G401.6 (cell line): ENCODE data around the gene GABRG2.
"Not testable (repeated sequence)": the region's sequence is repeated elsewhere in the genome, so short reads cannot be mapped to it uniquely, and the experiment has no call there.

Experiments
- FAIRE-seq: peaks from 2 replicates; lab custom pipeline; 2012; peaks lifted over from hg19 to GRCh38; lab: Jason Lieb, UNC

GABRG2 gene

DNA sequence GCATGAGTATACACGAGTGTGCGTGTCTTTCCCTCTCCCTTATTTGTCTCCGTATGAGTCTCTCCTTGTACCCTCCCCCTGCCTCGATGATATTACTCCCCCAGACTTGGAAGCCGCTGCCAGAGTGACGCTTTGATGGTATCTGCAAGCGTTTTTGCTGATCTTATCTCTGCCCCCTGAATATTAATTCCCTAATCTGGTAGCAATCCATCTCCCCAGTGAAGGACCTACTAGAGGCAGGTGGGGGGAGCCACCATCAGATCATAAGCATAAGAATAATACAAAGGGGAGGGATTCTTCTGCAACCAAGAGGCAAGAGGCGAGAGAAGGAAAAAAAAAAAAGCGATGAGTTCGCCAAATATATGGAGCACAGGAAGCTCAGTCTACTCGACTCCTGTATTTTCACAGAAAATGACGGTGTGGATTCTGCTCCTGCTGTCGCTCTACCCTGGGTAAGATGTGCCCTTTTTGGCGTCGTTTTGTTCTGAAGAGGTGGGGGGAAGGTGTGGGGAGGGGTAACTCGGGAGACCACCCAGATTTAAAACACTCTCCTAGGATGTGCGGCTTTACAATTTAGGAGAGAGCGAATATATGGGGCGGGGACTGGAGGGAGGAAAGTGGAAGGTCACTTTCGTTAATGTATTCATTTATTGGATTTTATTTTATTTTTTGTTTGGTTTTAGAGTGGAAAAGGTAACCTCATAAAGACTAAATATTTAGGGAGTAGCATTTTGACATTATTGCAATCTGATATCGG lies at the start of gene GABRG2:
Gene GABRG2 (plus strand): TSS at position 119 of the 757 bp plus-strand sequence. CDS start 227 bp downstream, at position 346.
- FAIRE-seq = no peak

DNA sequence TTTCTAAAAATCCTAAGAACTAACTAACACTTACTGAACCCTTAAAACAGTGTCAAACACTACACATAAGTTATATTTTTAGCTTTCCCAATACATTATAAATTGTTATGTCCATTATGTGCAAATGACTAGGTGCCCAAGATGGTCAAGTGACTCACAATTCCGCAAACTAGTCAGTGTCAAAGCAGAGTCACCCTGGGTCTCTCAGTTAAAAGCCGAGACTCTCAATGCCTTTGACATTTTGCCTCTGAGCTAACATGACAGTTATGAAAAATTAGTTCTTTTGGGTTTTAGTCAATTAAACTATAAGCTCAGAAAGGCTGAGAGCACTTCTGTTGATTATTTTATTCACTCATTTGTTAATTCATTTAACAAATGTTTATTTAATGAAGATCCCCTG lies 42.3 kb upstream of the GABRG2 start:
- FAIRE-seq = no peak

DNA sequence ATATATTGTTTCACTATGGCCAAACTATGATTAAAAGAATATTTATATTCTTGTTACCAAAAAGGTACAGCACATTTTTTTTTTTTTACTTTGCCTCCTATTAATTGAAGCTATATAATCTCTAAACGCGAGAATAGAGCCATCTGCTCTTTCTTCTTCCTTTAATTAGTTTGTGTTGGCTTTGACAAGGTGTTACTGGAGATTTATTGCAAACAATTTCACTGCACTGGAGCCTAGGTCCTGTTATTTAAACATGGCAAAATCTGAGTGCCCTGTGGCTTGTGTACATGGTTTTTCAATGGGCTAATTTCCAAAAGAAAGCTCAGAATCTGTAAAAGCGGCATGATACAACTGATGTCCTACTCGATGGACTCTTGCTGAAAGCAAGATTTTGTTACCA lies 40.8 kb upstream of the GABRG2 start:
- no peak for FAIRE-seq

DNA sequence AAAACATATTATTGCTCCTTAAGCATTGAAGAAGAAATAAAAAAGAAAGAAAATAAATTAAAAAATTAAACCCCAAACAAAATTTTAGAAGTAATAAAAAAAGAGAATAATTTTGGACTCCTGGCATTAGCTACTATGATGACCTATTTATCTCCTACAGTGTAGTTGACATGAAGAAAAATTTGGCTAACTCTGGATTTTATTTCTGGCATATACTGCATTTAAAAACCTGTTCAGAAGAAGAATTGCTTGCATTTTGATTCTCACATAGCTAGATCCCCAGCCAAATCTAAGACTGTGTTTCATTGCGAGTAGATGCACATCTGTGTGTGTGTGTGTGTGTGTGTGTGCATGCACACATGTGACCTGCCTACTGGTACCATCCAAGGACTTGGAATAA lies 30.1 kb upstream of the GABRG2 start:
- no peak for FAIRE-seq

DNA sequence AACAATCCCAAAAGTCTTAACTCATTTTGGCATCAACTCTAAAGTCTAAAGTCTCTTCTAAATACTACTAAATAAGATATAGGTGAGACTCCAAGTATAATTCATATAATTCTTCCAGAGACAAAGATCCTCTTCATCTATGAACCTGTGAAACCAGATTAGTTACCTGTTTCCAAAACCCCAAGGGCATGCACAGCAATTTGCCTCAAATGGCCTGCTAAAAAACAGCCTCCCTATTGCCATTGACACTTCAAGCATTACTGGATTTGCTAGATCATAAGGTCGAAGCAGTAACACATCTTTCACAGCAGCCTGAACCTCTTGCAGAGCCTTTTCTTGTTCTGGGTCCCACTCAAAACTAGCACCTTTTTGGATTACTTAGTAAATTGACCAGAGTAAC lies 20.3 kb upstream of the GABRG2 start:
- FAIRE-seq = no peak

DNA sequence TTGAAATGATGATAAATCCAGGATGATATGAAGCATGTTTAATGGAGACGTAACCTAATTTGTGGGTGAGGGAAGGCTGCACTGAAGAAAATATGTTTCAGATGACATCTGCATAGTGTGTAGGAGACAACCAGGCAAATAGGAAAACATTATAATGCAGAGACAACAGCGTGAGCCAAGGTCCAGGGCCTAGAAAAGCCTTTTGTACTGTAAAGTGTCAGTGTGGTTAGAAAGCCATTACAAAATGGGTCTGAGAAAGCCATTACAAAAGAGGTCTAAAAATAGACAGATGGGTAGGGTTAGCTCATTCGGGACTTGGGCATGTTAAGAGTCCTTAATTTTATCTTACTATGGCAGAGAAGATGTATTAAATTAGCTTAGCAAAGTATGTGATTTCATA lies 14.9 kb upstream of the GABRG2 start:
- no peak for FAIRE-seq

DNA sequence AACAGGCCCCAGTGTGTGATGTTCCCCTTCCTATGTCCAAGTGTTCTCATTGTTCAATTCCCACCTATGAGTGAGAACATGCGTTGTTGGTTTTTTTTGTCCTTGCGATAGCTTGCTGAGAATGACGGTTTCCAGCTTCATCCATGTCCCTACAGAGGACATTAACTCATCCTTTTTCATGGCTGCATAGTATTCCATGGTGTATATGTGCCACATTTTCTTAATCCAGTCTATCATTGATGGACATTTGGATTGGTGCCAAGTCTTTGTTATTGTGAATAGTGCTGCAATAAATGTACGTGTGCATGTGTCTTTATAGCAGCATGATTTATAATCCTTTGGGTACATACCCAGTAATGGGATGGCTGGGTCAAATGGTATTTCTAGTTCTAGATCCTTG lies 12.5 kb upstream of the GABRG2 start:
- not testable (repeated sequence) for FAIRE-seq

DNA sequence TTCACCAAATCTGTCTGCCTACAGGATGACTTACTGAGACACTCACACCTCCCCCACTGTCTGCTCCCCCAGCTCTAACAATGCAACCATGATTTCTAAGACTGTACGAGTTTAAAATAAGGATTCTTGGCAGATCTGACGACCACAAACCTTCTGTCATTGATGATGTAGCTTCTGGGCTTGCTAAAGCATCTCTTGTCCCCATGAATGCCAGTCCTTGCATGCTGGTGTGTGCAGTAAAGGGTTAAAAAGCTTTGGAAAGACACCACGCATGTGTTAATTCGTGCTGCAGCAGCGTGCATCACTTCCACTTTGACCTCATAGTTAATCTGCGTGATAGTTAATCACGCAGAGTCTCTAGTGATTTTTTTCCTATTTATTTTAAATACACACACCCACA lies 411 bp upstream of the GABRG2 start:
- FAIRE-seq = no peak

DNA sequence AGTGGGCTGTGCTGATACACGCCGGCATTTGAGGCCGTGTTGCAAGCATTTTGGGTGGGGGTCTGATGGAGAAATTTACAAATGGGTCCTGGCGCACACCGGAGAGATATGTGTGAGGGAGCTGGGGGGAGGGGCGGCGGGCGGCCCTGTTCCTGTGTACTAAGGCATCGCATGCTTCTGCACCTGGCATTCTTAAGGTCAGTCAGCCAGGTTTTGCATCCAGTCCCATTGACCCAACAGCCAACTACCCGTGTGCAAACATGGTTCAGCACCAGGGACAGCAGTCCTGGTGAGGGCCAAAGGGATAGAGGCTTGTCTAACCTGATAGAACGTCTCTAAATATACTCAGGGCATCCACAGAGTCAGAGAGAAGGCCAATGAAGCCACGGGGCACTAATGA lies 839 bp downstream of the GABRG2 start:
- FAIRE-seq = no peak

DNA sequence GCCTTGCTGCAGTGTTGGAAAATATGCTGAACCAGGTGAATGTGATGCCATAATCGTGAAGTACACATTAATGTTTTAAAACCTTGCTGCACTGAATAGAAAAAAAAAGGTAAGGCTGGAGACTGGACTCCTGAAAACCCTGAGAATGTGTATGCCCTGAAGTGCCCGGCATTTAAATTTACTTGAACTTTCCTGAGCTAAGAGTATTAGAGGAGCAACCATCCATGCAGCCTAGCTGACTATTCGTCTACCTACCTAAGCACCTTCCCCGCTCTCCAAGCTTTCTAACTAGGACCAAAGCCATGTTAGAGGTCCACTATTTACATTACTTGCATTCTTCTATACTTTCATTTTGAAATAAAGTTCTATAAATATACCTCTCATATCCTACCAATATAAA lies 1.4 kb downstream of the GABRG2 start:
- no peak for FAIRE-seq

DNA sequence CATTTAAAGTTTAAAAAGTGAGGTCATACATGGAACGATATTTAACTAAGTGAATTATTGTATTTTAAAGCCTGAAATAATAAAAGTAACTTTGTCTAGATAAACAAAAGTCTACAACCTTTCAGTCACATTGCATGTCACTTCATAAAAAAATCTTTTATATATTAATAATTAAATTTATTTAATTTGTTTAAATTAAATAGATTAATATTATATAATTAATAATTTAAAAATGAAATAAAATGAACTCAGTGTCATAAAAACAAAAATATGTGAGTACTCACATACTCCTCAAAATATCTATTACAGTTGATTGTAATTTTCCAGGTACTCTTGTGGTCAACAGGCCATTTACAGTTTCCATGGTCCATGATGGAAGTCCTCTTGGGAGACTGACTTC lies 11.2 kb downstream of the GABRG2 start:
- peak; percentile 76 for FAIRE-seq

DNA sequence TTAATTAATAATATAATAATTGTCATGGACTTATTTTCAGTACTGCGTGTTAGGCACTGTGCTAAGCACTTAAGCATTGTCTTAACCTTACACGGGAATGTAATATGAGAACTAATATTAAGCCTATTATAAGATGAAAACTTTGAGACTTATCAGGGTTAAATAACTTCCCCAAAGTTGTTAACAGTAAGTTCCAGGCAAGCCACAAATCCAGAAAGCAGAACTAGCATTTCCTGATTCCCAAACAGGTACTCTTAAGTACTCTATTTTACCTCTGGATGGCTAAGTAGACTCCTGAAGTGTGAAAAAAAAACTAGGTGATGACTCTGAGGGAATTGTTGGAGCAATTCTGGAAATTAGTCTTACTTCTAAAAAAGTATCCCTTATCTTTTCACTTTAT lies 23.8 kb downstream of the GABRG2 start:
- FAIRE-seq = no peak

DNA sequence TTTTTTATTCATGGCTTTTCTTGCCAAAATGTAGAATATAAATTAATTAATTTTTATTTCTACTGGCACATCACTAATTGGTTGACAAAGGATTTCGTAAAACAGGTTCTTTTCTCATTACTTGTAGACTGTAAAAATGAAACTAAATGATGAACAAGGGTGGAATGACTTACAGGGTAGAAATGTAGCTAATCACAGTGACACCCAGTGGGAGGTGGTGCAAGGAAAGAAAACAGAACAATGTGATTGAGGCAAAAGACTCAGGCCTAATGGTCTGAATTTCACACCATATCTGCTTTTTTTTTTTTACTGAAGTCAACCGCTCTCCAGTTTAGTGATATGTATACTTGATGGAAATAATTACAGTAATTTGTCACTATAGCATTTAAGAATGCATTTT lies 28.9 kb downstream of the GABRG2 start:
- no peak for FAIRE-seq

DNA sequence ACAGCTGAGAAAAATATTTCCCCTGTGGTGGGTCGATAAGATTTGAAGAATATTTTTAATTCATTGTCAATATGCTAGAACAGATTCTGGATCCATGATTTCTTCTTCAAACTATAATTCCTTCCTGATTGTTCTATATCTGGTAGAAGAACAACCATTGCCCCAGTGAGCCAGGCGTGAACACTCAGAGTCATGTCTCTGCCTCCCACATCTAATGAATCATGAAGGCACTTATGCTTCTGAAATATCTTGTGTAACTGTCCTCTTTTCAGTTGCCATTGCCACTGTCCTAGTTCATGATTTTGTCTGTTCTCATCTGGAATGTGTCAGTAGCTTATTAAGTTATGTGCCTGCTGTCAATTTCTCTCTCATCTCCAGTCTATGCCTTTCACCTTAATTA lies 40.0 kb downstream of the GABRG2 start:
- no peak for FAIRE-seq

DNA sequence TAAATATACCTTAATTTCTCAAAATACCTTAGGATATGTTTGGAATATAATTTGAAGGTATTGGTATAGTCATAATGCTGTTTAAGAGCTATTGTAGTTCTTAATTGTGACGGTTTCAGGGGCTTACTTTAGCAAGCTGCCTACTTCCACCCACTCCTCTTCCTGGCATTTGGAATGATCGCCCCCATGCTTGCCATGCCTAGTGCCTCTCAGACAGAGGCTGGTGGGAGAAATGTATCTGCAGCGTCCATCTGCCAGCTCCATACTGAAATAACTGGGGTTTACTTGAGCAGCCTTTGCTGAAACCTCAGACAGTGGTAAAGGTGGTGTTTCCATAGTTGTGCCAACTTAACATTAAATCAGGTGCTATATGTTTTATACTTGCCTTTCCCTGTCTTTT lies 52.2 kb downstream of the GABRG2 start:
- FAIRE-seq = no peak

DNA sequence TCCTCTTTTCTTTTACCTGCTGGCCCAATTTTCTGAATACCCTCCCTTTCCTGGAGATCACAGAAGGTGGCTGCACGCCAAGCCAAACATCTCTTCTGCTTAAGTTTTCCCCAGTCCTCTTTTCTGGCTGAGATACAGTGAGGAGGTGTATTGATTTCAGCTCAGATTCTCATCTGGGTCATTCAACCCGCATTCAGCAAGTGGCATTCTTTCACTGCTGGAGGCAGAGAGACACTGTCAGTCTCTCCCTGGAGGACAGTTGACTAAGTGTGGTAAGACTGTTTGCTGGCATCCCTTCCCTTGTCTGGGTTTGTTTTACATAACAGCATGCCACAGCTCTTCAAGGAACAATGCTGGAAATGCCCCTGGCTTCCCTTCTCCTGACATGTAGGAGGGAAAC lies 60.5 kb downstream of the GABRG2 start:
- no peak for FAIRE-seq

DNA sequence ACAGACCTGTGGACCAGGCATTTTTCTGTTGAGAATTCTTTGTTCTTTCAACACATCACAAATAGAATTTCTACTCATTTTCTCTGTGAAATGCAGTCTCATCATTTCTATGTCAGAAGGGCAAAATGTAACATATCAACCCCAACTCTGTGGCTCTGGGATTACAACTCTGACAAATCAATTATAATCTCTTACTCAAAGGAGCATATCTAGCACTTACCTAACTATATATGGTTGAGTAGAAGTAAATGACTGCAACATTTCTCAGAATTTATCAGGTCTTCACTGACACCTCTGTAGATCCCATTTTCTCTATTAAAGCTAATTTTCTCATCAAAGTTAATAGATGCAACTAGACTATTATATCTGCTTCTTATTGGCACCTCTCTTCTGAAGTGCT lies 64.8 kb downstream of the GABRG2 start:
- FAIRE-seq = no peak

DNA sequence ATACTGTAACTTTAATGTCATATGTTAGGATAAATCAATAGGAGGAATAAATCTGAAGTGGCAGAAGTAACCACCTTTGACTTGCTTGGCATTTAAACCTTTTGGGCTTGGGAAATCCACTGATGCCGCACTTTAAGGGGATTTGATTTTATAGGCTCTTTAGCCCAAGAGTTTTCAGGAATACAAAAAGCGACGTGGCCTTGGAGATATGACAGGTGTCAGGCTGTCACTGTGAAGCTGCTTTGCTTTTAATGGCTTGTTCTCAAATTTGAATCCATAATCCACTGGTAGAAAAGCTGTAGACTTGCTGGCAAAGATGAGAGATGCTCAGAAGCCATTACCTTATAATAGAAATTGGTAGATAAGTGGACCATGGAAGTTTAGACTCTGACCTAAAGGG lies 71.6 kb downstream of the GABRG2 start:
- FAIRE-seq = no peak

DNA sequence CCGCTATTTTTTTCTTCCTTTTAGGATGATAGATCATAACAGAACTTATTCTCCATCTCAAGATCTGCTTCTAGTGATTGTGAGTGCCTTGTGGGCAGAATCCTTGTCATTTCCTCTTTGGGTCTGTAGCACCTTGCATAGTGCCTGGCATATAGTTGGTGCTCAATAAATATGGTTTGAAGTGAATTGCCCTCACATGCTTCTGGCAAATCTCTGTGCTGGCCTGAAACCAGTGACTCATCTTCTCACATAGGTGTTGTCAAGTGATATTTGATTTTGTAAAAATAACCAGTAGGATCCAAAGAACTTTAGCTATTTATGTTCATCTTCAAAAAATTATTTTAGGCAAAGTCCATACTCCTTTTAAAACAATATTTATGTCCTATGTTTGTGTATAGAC lies 86.7 kb downstream of the GABRG2 start:
- no peak for FAIRE-seq

DNA sequence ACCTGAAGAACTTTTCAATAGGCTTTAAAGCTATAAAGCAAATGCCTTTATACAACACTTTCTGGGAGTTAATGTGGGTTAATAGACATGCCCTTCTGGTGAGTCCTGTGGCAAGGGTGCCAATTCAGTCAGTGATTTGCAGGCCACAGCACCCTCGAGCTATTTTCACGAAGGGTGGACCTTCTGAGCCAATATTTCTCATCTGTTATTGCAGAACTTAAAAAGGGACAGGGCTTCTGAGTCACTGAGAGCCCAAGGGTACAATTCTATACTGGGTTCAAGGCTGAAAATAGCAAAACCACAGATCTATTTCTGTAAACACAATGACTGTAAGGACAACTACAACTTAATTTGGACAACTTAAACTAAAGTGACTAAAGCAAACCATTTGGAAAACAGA lies 92.8 kb downstream of the GABRG2 start:
- FAIRE-seq = no peak

DNA sequence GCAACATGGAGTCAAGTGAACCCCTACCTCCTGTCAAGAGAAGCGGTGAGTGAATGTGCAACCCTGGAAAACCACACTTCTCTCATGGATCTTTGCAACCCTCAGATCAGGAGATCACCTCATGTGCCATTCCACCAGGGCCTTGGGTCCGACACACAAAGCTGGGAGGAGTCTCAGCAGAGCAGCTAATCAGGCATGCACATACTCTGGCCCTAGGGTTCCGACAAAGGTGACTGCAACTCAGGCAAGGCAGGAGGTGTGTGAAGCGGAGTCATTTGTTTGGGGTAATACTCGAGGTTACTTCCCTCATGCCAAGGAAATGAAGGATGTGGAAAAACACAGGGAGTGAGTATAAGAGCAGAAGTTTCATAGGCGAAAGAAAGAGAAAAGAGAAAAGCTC lies 96.1 kb downstream of the GABRG2 start:
- FAIRE-seq = no peak

DNA sequence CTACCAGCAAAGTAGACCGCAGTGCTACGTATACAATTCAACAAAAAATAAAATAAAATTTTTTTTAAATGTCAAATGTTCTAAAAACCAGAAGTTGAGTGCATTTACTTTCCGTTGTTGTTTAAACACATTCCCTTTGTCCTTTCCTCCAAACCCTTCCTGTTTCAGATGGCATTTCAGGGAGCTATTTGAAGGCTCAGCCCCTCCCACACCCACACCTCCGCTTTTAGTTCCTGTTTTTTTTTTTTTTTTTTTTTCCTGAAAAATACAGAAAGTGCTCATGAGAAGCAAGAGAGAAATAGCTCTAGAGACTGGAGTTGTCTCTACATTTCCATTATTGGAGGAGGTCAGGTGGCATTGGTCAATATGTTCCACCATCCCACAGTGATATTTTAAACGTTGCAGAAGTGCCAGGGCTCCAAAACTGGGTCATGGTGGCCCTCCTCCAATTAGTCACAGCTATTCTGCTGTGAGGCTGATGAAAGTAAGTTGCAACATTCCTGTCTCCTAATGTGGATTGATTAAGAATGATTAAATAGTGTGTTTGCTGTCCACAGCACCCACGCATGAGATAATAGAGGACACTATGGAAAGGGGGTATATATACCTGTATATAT lies 106.9 kb downstream of the GABRG2 start:
- no peak for FAIRE-seq

DNA sequence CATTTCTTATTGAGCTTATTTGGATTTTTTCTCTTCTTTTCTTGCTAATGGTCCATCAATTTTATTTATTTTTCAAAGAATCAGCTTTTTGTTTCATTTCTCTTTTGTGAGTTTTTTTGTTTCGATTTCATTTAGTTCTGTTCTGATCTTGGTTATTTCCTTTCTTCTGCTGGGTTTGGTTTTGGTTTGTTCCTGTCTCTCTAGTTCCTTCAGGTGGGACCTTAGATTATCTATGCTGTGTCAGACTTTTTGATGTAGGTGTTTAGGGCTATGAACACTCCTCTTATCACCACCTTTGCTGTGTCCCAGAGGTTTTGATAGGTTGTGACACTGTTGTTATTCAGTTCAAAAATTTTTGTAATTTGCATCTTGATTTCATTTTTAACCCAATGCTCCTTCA lies 119.8 kb downstream of the GABRG2 start:
- FAIRE-seq = no peak

DNA sequence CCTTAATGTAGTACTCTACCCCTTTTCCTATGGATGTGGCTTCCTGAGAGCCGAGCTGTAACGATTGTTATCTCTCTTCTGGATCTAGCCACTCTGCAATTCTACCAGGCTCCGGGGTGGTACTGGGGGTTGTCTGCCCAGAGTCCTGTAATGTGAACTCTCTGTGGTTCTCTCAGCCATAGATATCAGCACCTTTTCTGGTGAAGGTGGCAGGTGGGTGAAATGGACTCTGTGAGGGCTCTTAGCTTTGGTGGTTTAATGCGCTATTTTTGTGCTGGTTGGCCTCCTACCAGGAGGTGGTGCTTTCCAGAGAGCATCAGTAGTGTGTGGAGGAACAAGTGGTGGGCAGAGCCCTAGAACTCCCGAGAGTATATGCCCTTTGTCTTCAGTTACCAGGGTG lies 122.1 kb downstream of the GABRG2 start:
- FAIRE-seq = no peak
